H1 (cell line): Measurements from ENCODE around the gene MAGI3. TPM values are rescaled to one million over a fixed set of nuclear protein-coding genes. Genes with fewer than 3 reads are reported as not detected.
"Not testable (repeated sequence)": the region's sequence is repeated elsewhere in the genome, so short reads cannot be mapped to it uniquely, and the experiment has no call there.

Experiments used
- CTCF ChIA-PET: fragments of 300-600 bp; sonication (Branson Sonifier 250); formaldehyde crosslinking; loops from one replicate; lab custom pipeline; 2021; ENCODE audit not compliant: partially characterized antibody; lab: Charles Lee
- POLR2A ChIA-PET: fragments of 300-600 bp; sonication (Branson Sonifier 250); formaldehyde crosslinking; loops from one replicate; lab custom pipeline; 2021; ENCODE audit warnings: inconsistent platforms; ENCODE audit not compliant: partially characterized antibody; lab: Charles Lee
- DNase-seq, 2 experiments: peaks; one replicate each; pipeline versions ENCODE4 v3.0.0 to v3.0.0-alpha.2; 2010 to 2022; ENCODE audit warnings: low spot score in 2 of 2, low read depth in 1 of 2, mixed read lengths in 1 of 2
- FAIRE-seq: peaks from 2 replicates; lab custom pipeline; 2011; peaks lifted over from hg19 to GRCh38; lab: Jason Lieb, UNC
- H2AFZ ChIP-seq: 2 replicates; pipeline ENCODE4 v1.8.1; 2012; ENCODE audit warnings: low read length, inconsistent platforms
- H2AK5ac ChIP-seq: 2 replicates; pipeline ENCODE4 v1.6.1; 2013; ENCODE audit warnings: low read depth, low read length
- H2BK120ac ChIP-seq: replicated peaks from 2 replicates; pipeline ENCODE3; 2013; ENCODE audit warnings: low read depth, low read length, inconsistent platforms
- H2BK12ac ChIP-seq: 2 replicates; pipeline ENCODE4 v1.6.1; 2013; ENCODE audit warnings: low read depth, low read length
- H2BK15ac ChIP-seq: 2 replicates; pipeline ENCODE4 v1.6.1; 2013; ENCODE audit warnings: low read length
- H2BK20ac ChIP-seq: 2 replicates; pipeline ENCODE4 v1.6.1; 2013; ENCODE audit warnings: low read length
- H2BK5ac ChIP-seq: 2 replicates; pipeline ENCODE4 v1.6.1; 2013; ENCODE audit warnings: low read depth, low read length
- H3K14ac ChIP-seq: 2 replicates; pipeline ENCODE4 v1.6.1; 2013; ENCODE audit warnings: inconsistent platforms; ENCODE audit not compliant: insufficient read length
- H3K18ac ChIP-seq: 2 replicates; pipeline ENCODE4 v1.6.1; 2013; ENCODE audit warnings: low read length; ENCODE audit errors: extremely low read depth
- H3K23ac ChIP-seq: 2 replicates; pipeline ENCODE4 v1.6.1; 2013; ENCODE audit warnings: inconsistent platforms; ENCODE audit not compliant: insufficient read length
- H3K23me2 ChIP-seq: 2 replicates; pipeline ENCODE4 v1.6.1; 2013; ENCODE audit warnings: low read depth, low read length
- H3K27ac ChIP-seq: 2 replicates; pipeline ENCODE4 v1.6.1; 2011; ENCODE audit warnings: low read depth, low read length, inconsistent platforms
- H3K27me3 ChIP-seq, 4 experiments: replicated peaks in 1 of 4; 1 replicate in 1 of 4; 2 replicates in 3 of 4; pipeline versions ENCODE4 v1.6.1 to v1.8.1; 2011 to 2013; ENCODE audit warnings: low read length in 3 of 4, mild to moderate bottlenecking in 3 of 4, inconsistent platforms in 2 of 4, mixed read lengths in 2 of 4, moderate library complexity in 1 of 4; ENCODE audit not compliant: control insufficient read depth in 3 of 4, insufficient read depth in 3 of 4; ENCODE audit errors: extremely low read depth in 1 of 4
- H3K36me3 ChIP-seq, 4 experiments: 2 replicates each; pipeline versions ENCODE4 v1.6.1 to v1.8.1; 2011 to 2013; ENCODE audit warnings: mild to moderate bottlenecking in 4 of 4, low read length in 3 of 4, moderate library complexity in 2 of 4, control low read depth in 1 of 4, inconsistent platforms in 1 of 4; ENCODE audit not compliant: insufficient read depth in 4 of 4, control insufficient read depth in 2 of 4
- H3K4ac ChIP-seq: replicated peaks from 2 replicates; pipeline ENCODE3; 2013; ENCODE audit warnings: low read length, low read depth, mixed read lengths, inconsistent platforms; ENCODE audit not compliant: insufficient read length
- H3K4me1 ChIP-seq, 4 experiments: replicated peaks in 1 of 4; 1 replicate in 1 of 4; 2 replicates in 3 of 4; pipeline versions ENCODE4 v1.6.1 to v1.8.1; 2011 to 2013; ENCODE audit warnings: low read length in 3 of 4, inconsistent platforms in 2 of 4, mixed read lengths in 1 of 4; ENCODE audit not compliant: insufficient read depth in 4 of 4, control insufficient read depth in 3 of 4
- H3K4me2 ChIP-seq, 2 experiments: 2 replicates each; pipeline versions ENCODE4 v1.6.1 to v1.8.1; 2011 to 2013; ENCODE audit warnings: low read depth in 2 of 2, low read length in 2 of 2, control low read depth in 1 of 2, inconsistent platforms in 1 of 2, mild to moderate bottlenecking in 1 of 2; ENCODE audit not compliant: insufficient read depth in 1 of 2
- H3K4me3 ChIP-seq, 4 experiments: fragments of 200-600, 300-600 bp in 1 of 4; sonication (generic), shearing (Covaris generic), sonication (Bioruptor Twin) in 1 of 4; 2 replicates each; pipeline versions ENCODE4 v1.5.1 to v1.8.1; 2011 to 2016; ENCODE audit warnings: low read length in 4 of 4, low read depth in 3 of 4, control low read depth in 2 of 4, inconsistent platforms in 2 of 4, mild to moderate bottlenecking in 2 of 4, mixed read lengths in 1 of 4, moderate library complexity in 1 of 4; ENCODE audit not compliant: insufficient read depth in 2 of 4; ENCODE audit errors: extremely low read depth in 1 of 4
- H3K56ac ChIP-seq: replicated peaks from 2 replicates; pipeline ENCODE3; 2013; ENCODE audit warnings: low read depth, mild to moderate bottlenecking, mixed read lengths, low read length, inconsistent platforms; ENCODE audit not compliant: insufficient read length
- H3K79me1 ChIP-seq: 2 replicates; pipeline ENCODE4 v1.6.1; 2013; ENCODE audit warnings: low read depth, low read length, control low read depth
- H3K79me2 ChIP-seq, 2 experiments: 2 replicates each; pipeline versions ENCODE4 v1.6.1 to v1.8.1; 2012 to 2013; ENCODE audit warnings: low read length in 2 of 2, mild to moderate bottlenecking in 2 of 2, inconsistent platforms in 1 of 2; ENCODE audit not compliant: insufficient read depth in 2 of 2, control insufficient read depth in 1 of 2
- H3K9ac ChIP-seq, 4 experiments: replicated peaks in 1 of 4; 1 replicate in 1 of 4; 2 replicates in 3 of 4; pipeline versions ENCODE4 v1.6.1 to v1.8.1; 2011 to 2013; ENCODE audit warnings: low read depth in 3 of 4, low read length in 3 of 4, control low read depth in 2 of 4, mild to moderate bottlenecking in 2 of 4, moderate library complexity in 2 of 4, inconsistent platforms in 1 of 4; ENCODE audit errors: extremely low read depth in 1 of 4
- H3K9me3 ChIP-seq, 2 experiments: 2 replicates each; pipeline versions ENCODE4 v1.6.1 to v1.8.1; 2012 to 2013; ENCODE audit warnings: mild to moderate bottlenecking in 2 of 2, moderate library complexity in 2 of 2, control low read depth in 1 of 2, inconsistent platforms in 1 of 2, low read depth in 1 of 2, low read length in 1 of 2, mixed read lengths in 1 of 2; ENCODE audit not compliant: insufficient read depth in 2 of 2
- H4K20me1 ChIP-seq, 2 experiments: replicated peaks in 1 of 2; 2 replicates each; pipeline versions ENCODE3 to v1.8.1; 2011 to 2013; ENCODE audit warnings: inconsistent platforms in 2 of 2, low read length in 2 of 2, mild to moderate bottlenecking in 1 of 2; ENCODE audit not compliant: insufficient read depth in 2 of 2, control insufficient read depth in 1 of 2
- H4K5ac ChIP-seq: 2 replicates; pipeline ENCODE4 v1.6.1; 2013; ENCODE audit warnings: low read length, low read depth, mixed read lengths, inconsistent platforms; ENCODE audit not compliant: insufficient read length
- H4K8ac ChIP-seq: 2 replicates; pipeline ENCODE4 v1.8.0; 2013; ENCODE audit warnings: mild to moderate bottlenecking, moderate library complexity, low read length, inconsistent platforms; ENCODE audit not compliant: insufficient read depth; ENCODE audit errors: extremely low read depth
- H4K91ac ChIP-seq: replicated peaks from 2 replicates; pipeline ENCODE3; 2013; ENCODE audit warnings: low read length, mixed read lengths, inconsistent platforms; ENCODE audit not compliant: insufficient read length
- WGBS, 2 experiments: shearing (Covaris generic) in 1 of 2; methylation state at CpG; one replicate each; pipeline versions ENCODE4 v1.1.6 to v1.1.7; 2013 to 2015; ENCODE audit warnings: low lambda C conversion rate in 2 of 2, mixed read lengths in 2 of 2, inconsistent platforms in 1 of 2, low coverage in 1 of 2, missing lambda C conversion rate in 1 of 2; ENCODE audit not compliant: insufficient replicate concordance in 2 of 2, insufficient coverage in 1 of 2, insufficient read length in 1 of 2; ENCODE audit errors: extremely low coverage in 1 of 2, missing lambda C conversion rate in 1 of 2; 5-methylcytosine and 5-hydroxymethylcytosine counted together
- polyA plus RNA-seq, 7 experiments: library from polyadenylated mRNA; depleted of rRNA in 3 of 7; stranded (reverse) in 5 of 7; unstranded in 2 of 7; fragments of >200 nt in 5 of 7; fragments of 200-250 nt in 2 of 7; gene quantifications; 1 replicate in 5 of 7; 2 replicates in 1 of 7; 4 replicates in 1 of 7; pipeline versions ENCODE4 v1.2.1 to v1.2.3, GENCODE V29; 2011 to 2013; ENCODE audit warnings: missing spikeins in 2 of 7, mixed read lengths in 2 of 7
- total RNA-seq: library from RNA; stranded (reverse); fragmentation: NEBNext Ultra II Directional; extraction: Animal tissue kit (Norgen Biotek cat#: 25700); gene quantifications from 2 replicates; pipeline ENCODE4 v1.2.1, GENCODE V29; 2021

MAGI3 gene
- total and polyA plus RNA-seq, 2 of the 8 experiments (the other 6 are each of a cell fraction or from before 2014, with no cell fraction given), result 2.3 to 7.8 TPM

- H3K4me2 ChIP-seq, H3K56ac ChIP-seq, H3K4me1 ChIP-seq, H3K79me1 ChIP-seq, H3K36me3 ChIP-seq, H4K8ac ChIP-seq, FAIRE-seq, H3K23me2 ChIP-seq, H2BK12ac ChIP-seq, H3K27me3 ChIP-seq, H2AK5ac ChIP-seq, H3K23ac ChIP-seq, POLR2A ChIA-PET, H2BK20ac ChIP-seq, H3K4me3 ChIP-seq, DNase-seq, H2BK15ac ChIP-seq, H4K5ac ChIP-seq, H3K18ac ChIP-seq, H4K20me1 ChIP-seq, CTCF ChIA-PET, H2BK5ac ChIP-seq, H3K27ac ChIP-seq, H3K4ac ChIP-seq, H3K79me2 ChIP-seq, H2BK120ac ChIP-seq, H3K9me3 ChIP-seq, H3K9ac ChIP-seq, H4K91ac ChIP-seq, H3K14ac ChIP-seq, H2AFZ ChIP-seq: not testable (repeated sequence)
- 84% methylated on average over 3 of the region's 3 CpGs; no CpG with 5 or more reads in 1 of the 2 experiments for WGBS, 2 experiments
Observed at GRCh38 chr1:113485131-113485530, 94.8 kb downstream of the MAGI3 start.
